ENCODE measurements around the gene CHAF1A. TPM values are rescaled to one million over a fixed set of nuclear protein-coding genes. Genes with fewer than 3 reads are reported as not detected.

The CHAF1A gene
- total and polyA plus RNA-seq, 12 donors: 4.2 to 8.7 (median 5.8) TPM

- DNase-seq: no peak
- H3K36me3 ChIP-seq: peaks cover 6 to 96% (median 45%) of the 10 kb centered on the region in 9 donors
- H3K4me1 ChIP-seq: peaks cover 0 to 6% (median under 1%) of the 10 kb centered on the region in 9 donors
- intact Hi-C loops (cut with DNase I): no loop called here
- 84 to 86% methylated on average over 32 of the region's 32 CpGs for WGBS, 2 donors
- no peak for ATAC-seq
- no peaks in the 10 kb centered on the region for H3K9me3 ChIP-seq
- no peak overlapping the region for H3K4me3 ChIP-seq
- H3K27ac ChIP-seq: no peak overlapping the region
- TF ChIP-seq CTCF (IDR thresholded peaks at IDR 0.05): no peak
- no peaks in the 10 kb centered on the region for H3K27me3 ChIP-seq
These were observed 40.2 kb upstream of the CHAF1A start for GRCh38 chr19:4362101-4362828.

- Histone ChIP-seq H3K27ac (no peak overlapping the region), H3K36me3 (peaks cover 6 to 96% (median 45%) of the 10 kb centered on the region in 9 donors), H3K4me3 (no peak overlapping the region), H3K27me3 (no peaks in the 10 kb centered on the region), H3K9me3 (no peaks in the 10 kb centered on the region), H3K4me1 (peaks cover 3 to 13% (median 7%) of the 10 kb centered on the region in 9 donors)
- WGBS, 2 donors: 83 to 84% methylated on average over 22 of the region's 22 CpGs
- no peak for DNase-seq
- no peak for TF ChIP-seq CTCF (IDR thresholded peaks at IDR 0.05)
- intact Hi-C loops (cut with DNase I): no loop called here
- ATAC-seq: no peak
These were observed 39.5 kb upstream of the CHAF1A start for GRCh38 chr19:4362831-4363545.

GRCh38 chr19:4363571-4364304 lies 38.7 kb upstream of the CHAF1A start:
- intact Hi-C loops (cut with DNase I): no loop called here
- no peaks in the 10 kb centered on the region for H3K27me3 ChIP-seq
- no peak overlapping the region for H3K27ac ChIP-seq
- no peak for TF ChIP-seq CTCF (IDR thresholded peaks at IDR 0.05)
- WGBS, 2 donors: 95% methylated on average over 25 to 26 of the region's 26 CpGs
- no peak for DNase-seq
- H3K36me3 ChIP-seq: peaks cover 6 to 89% (median 45%) of the 10 kb centered on the region in 9 donors
- peaks cover 9 to 21% (median 15%) of the 10 kb centered on the region in 9 donors for H3K4me1 ChIP-seq
- no peak for ATAC-seq
- no peaks in the 10 kb centered on the region for H3K9me3 ChIP-seq
- H3K4me3 ChIP-seq: no peak overlapping the region

- DNase-seq (no peak), ATAC-seq (no peak)
- intact Hi-C loops (cut with DNase I): no loop called here
- 85 to 90% methylated on average over 16 of the region's 16 CpGs for WGBS, 2 donors
- Histone ChIP-seq H3K27ac (no peak overlapping the region), H3K4me1 (peaks cover 23 to 37% (median 31%) of the 10 kb centered on the region in 9 donors), H3K4me3 (no peak overlapping the region), H3K36me3 (peaks cover 6 to 73% (median 45%) of the 10 kb centered on the region in 9 donors), H3K9me3 (no peaks in the 10 kb centered on the region), H3K27me3 (no peaks in the 10 kb centered on the region)
- no peak for TF ChIP-seq CTCF (IDR thresholded peaks at IDR 0.05)
These were observed 37.1 kb upstream of the CHAF1A start for GRCh38 chr19:4365341-4365740.

Measured in heart right ventricle (tissue), 16 donors.